ENCODE measurements around the gene ENKD1.
A peak's percentile ranks its signal among the peaks of the same experiment; 100 is the strongest.

ENKD1 gene

GRCh38 chr16:67632415-67633172 lies 34.0 kb downstream of the ENKD1 start:
- DNase-seq (ENCODE audit: extremely low spot score) = no peak
- no peak for TF ChIP-seq CTCF (IDR thresholded peaks at IDR 0.05; ENCODE audit: control extremely low read depth, extremely low read depth, low read depth, missing control alignments)
- ChIA-PET CTCF (interaction anchor here (0.8 to 3.0 kb wide), 7 partner anchors 13 to 139 kb away, joined by 3 to 14 read pairs (median 8); partner anchors contain the start of genes CARMIL2 and CTCF), POLR2A (no interaction called here)

DNA sequence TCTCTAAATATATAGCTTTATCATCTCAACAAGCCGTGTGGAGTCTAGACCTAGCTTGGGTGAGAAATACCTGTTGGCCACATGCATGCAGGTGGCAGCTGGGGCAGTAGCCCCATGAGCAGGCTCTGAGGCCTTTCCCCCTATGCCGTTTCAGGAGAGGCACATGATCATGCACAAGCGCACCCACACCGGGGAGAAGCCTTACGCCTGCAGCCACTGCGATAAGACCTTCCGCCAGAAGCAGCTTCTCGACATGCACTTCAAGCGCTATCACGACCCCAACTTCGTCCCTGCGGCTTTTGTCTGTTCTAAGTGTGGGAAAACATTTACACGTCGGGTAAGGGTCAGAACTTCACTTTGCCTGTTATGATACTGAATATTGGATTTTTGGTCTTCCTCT lies 38.3 kb downstream of the ENKD1 start:
- CTCF ChIA-PET = interaction anchor here (1.0 kb wide), 1 partner anchor 81 kb away, joined by 3 read pairs; no protein-coding TSS in a partner anchor
- no peak for TF ChIP-seq CTCF (IDR thresholded peaks at IDR 0.05; ENCODE audit: control extremely low read depth, extremely low read depth, low read depth, missing control alignments)
- POLR2A ChIA-PET = no interaction called here
- DNase-seq (ENCODE audit: extremely low spot score) = no peak

GRCh38 chr16:67613808-67614207 lies 52.7 kb downstream of the ENKD1 start:
- ChIA-PET POLR2A (interaction anchor here (0.7 kb wide), 1 partner anchor 63 kb away, joined by 5 read pairs; no protein-coding TSS in a partner anchor), CTCF (interaction anchor here (1.1 to 2.6 kb wide), 8 partner anchors 9 to 203 kb away, joined by 3 to 8 read pairs (median 4); partner anchors contain the start of gene CARMIL2)
- peak; percentile 13 for TF ChIP-seq CTCF (IDR thresholded peaks at IDR 0.05; ENCODE audit: control extremely low read depth, extremely low read depth, low read depth, missing control alignments)
- no peak for DNase-seq (ENCODE audit: extremely low spot score)

All from GM10248 (cell line).